NCI-H2029 (cell line): Measurements from ENCODE around the gene UNCX.

Experiments
- DNase-seq: peaks from one replicate; lab custom pipeline; 2025; lab: John Stamatoyannopoulos, UW

Gene UNCX

DNA sequence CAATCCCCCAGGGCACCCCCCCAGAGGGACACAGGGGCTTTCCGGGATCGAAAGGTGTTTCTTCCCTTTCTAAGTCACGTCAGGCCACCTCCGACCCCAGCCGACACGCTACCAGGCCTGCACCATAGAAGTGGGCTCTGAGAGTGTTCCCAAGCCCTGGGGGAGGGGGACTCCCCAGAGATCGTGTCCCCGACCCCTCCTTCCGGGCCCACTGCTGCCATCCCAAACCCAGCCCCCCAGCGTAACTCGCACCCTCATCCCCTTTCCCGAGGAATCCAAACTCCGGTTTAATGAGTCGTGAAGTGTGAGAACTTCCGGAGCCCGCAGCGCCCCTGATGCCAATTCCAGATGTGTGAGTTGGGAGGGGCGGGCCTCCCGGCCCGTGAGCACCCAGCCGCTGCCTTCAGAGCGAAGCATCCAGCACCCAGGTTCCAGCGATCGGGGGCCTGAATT is 11.3 kb downstream of the UNCX start:
- no peak for DNase-seq

DNA sequence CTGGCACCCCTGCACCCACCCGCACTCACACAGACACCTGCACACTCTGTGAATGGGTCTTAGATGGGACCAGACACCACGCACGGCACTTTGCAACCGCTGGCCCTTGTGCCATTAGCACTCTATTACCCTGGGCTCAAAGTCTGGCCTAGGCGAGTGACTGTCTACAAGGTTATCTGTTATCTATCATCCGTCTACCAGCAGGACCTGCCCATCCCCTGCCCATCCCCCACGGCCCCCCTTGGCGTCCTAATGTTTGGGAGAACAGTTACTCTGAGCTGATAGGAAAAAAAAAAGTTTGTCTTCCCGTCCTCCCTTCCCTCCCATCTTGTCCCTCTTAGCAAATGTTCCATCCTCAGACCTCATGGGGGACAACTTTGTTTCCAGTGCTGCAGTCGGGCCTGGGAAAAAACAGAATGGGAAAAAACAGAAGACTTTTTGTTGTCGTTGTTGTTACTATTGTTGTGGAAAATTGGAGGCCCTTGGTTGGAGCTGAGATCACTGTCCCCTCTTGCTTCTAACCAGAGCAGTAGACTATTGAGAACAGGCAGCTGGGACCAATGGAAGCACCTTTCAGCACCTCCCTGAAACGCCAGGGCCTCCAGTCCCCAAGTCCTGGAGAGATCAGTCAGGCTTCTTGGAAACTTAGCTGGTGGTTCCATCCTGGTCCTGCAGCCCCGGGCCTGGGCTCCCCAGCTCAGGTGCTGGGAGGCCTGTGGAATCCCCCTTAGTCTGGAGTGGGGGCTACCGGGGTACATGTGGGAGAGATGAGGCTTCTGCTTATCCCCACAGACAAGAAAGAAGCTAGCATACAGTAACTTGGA is 12.2 kb downstream of the UNCX start:
- DNase-seq, result no peak

- DNase-seq, result no peak
These were observed 12.9 kb downstream of the UNCX start for GRCh38 chr7:1245524-1246050.

GRCh38 chr7:1246160-1246870 is 13.6 kb downstream of the UNCX start:
- no peak for DNase-seq

DNA sequence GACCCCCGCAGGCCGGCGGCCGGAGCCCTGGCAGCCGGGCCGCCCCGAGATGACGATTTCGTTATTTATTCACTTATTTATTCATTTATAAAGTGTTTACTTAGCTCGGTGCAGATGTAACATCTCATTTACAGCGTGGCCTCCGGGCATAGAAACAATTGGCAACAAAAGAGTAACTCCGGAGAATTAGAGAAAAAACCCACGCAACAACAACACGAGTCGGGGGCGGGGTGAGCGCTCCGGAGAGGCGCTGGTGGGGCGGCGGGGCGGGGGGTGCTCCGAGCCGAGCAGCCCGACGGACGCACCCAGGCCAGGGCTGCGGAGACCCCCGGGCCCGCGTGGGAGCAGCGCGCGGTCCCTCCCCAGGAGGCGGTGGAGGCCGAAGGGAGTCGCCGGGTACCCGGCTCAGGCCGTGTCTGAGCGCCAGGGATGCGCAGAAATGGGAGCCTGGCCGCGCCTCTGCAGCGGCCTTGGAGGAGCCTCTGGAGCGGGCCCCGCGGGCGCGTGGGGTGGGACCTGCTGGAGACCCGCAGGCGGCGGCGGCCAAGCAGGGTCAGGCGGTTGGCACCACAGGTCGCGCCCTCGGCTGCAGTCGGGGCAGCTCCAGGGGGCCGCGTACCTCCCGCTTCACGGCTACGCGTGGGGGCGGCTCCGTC is 14.3 kb downstream of the UNCX start:
- no peak for DNase-seq

GRCh38 chr7:1247527-1248041 is 14.9 kb downstream of the UNCX start:
- no peak for DNase-seq

DNA sequence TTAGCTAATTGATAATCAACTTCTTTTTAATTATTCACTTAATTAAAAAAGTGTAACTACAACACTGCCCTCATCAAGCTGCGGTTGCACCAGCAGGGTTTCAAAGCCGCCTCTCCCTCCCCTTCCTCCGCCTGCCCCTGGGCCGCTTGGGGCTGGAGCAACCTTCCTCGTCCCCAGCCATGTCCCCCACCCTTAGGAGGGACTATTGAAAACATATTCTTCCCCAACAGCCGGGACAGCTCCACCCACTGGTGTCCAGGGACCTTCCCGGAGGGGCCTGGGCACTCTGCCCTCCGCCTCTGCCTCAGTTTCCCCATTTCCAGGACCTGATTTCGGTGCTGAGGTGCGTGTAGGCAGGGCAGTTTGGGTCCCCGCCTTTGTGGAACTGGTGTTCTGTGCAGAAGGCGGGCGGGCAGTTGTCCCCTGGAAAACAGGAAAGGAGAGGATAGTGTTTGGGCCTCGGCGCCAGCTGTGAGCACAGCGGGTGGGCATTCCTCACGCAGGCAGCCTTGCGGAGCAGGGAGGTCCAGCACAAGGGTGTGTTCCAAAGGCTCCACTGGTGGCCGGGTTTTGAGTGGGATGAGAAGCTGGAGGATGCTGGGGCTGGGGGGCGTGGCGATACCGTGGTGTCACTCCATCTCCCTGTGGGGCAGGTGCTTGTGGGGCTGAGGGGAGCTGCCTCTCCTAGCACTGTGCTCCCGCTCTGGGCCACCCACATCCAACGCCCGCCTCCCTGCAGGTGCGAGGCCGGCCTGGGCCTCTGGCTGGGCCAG is 15.7 kb downstream of the UNCX start:
- no peak for DNase-seq

DNA sequence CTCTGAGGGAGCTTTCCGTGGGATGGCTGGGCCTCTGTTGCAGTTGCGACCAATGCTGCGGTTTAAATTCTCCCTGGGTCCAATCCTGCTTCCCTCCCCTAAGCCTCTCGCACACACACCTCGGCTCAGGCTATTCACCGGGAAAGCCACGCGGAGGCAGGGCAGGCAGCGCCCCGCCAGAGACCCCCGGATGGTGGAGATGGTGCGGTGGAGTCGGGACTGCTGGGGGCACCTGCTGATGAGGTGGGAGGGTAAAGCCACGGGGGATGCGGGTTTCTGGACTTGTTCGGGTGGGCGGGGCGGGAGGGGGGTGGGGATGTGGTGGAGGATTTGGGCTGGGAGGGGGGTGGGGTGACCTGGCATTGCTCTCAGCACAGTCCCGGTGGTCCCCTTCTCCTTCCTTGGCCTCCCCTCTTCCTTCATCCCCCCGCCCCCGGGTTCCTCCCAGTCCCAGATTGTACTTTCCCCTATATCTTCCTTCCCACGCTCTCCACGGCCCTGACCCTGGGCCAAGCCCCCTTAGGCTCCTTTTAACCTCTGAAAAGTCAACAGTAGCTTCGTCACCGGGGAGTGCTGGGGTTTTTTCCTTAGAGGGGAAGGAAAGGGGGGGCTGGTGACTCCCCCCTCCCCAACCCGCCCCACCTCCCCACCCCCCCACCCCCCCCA is 16.4 kb downstream of the UNCX start:
- no peak for DNase-seq

GRCh38 chr7:1249731-1250130 is 17.1 kb downstream of the UNCX start:
- no peak for DNase-seq

DNA sequence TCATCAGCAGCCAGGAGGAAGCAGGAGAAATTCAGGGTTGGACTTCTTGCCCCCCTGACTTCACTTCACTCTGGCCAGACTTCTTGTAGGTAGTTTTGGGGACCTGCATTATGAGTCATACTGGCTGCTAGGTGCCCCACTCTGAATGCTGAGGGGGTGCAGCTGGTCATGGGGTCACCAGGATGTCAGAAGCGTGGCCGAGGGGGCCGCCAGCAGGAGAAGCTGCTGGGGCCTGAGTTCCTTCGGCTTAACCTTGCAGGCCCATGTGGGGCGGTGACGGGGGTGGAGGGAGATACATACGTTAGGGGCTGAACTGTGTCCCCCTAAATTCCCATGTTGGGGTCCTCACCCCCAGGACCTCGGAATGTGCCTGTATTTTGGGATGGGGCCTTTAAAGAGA is 18.2 kb downstream of the UNCX start:
- no peak for DNase-seq

- no peak for DNase-seq
These were observed 19.3 kb downstream of the UNCX start for GRCh38 chr7:1251796-1252539.

GRCh38 chr7:1252540-1253090 is 19.9 kb downstream of the UNCX start:
- DNase-seq, result no peak

- DNase-seq, result no peak
These were observed 21.1 kb downstream of the UNCX start for GRCh38 chr7:1253681-1254181.

- no peak for DNase-seq
These were observed 21.8 kb downstream of the UNCX start for GRCh38 chr7:1254281-1255079.

DNA sequence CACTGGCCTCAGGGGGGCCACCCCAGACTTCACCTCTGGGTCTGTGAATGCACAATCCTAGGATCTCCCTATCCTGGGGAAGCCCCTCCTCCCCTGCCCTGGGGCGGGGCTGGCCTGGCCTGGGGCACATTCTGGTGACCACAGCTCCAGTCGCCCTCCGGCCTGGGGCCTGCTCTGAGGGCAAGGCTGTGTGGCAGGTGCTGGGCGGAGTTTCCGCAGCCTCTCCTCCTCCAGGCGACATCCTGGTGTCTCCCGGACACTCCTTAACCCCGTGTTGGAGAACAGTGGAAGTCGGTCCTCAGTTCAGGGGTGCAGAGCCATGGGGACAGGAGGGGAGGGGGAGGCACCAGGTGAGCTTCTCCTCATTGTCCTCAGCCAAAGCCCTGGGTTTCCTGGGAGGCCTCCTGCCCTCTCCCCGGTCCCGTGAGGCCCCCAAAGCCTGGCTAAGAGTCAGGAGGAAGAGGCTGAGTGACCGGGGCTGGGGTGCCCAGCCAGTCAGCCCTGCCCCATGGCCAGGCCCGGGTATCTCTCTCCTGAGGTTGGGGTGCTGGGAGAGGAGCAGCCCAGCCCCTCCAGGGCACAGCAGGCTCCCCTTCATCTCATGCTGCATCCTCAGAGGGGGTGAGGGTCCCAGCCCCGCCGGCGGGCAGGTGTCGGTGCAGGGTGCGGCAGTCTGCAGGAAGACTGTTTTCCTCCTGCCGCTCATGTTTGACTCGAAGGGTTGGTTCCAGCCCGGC is 22.6 kb downstream of the UNCX start:
- DNase-seq, result no peak

DNA sequence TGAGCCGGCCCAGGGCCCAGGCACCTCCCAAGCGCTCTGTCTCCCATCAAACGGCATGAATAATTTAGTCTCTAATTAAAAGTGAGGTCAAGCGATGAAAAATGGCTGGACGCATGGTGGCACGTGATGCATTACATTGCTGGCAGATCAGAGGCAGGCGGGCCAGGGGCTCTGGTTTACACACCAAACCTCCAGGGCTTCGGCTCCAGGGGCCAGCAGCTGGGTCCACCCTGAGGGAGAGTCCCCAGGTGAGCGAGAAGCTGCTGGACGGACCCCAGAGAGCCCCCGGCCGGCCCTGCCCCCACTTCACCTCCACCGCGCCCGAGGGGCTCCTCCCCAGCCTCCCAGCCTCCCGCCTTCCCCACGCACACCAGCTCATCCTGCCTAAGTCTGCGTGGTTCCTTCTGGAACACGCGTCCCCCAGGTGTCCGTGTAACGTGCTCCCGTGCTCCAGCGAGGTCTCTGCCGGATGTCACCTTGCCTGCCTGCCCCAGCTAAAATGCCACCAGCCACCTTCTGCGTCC is 23.2 kb downstream of the UNCX start:
- no peak for DNase-seq

GRCh38 chr7:1256621-1257020 is 23.9 kb downstream of the UNCX start:
- no peak for DNase-seq

- no peak for DNase-seq
These were observed 24.5 kb downstream of the UNCX start for GRCh38 chr7:1257221-1257620.
